ENCODE measurements around the gene CCDC57. TPM values are rescaled to one million over a fixed set of nuclear protein-coding genes. Genes with fewer than 3 reads are reported as not detected.

CCDC57 gene
- total and polyA plus RNA-seq, 8 donors, result 19.6 to 176 (median 25.4) TPM

DNA sequence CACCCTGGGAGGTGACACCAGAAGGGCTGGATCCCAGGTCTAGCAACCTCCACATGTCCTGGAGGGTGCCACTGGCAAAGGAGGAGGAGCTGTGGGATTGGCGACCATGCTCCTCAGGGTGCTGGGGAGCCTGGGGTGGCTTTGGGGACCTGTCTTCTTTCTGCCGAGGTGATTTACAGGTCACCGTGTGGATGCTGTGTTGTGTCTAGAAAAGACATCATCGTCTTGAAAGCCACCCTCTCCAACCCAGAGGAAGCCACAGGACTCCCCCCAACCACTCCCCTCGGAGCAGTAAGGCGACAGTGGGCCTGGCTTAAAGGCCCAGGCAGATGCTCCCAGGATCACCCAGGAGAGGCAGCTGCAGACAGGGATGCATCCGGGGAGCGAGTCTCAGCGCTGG, 84.9 kb downstream of the CCDC57 start:
- intact Hi-C loops (cut with DNase I), result no loop called here

DNA sequence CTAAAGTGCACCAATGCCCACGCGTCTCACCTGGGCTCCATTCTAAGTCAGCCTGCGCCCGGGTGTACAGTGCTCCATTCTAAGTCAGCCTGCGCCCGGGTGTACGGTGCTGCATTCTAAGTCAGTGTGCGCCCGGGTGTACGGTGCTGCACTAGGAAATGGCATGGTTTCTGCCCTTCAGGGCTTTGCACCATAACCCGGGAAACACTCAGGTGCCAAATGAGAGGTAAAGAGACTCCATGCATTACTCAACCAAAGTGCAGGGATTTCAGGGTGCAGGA, 85.4 kb downstream of the CCDC57 start:
- Histone ChIP-seq H3K4me3 (no peak overlapping the region), H3K4me1 (no peaks in the 10 kb centered on the region), H3K27me3 (no peaks in the 10 kb centered on the region), H3K9me3 (no peaks in the 10 kb centered on the region), H3K36me3 (no peaks in the 10 kb centered on the region), H3K27ac (no peak overlapping the region)
- no peak for DNase-seq
- TF ChIP-seq, protein P1, sequence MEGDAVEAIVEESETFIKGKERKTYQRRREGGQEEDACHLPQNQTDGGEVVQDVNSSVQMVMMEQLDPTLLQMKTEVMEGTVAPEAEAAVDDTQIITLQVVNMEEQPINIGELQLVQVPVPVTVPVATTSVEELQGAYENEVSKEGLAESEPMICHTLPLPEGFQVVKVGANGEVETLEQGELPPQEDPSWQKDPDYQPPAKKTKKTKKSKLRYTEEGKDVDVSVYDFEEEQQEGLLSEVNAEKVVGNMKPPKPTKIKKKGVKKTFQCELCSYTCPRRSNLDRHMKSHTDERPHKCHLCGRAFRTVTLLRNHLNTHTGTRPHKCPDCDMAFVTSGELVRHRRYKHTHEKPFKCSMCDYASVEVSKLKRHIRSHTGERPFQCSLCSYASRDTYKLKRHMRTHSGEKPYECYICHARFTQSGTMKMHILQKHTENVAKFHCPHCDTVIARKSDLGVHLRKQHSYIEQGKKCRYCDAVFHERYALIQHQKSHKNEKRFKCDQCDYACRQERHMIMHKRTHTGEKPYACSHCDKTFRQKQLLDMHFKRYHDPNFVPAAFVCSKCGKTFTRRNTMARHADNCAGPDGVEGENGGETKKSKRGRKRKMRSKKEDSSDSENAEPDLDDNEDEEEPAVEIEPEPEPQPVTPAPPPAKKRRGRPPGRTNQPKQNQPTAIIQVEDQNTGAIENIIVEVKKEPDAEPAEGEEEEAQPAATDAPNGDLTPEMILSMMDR (IDR thresholded peaks at IDR 0.05), result no peak
- intact Hi-C loops (cut with DNase I), result no loop called here
- ATAC-seq, result no peak
- FAIRE-seq, result no peak
- WGBS, 2 donors, result 87 to 92% methylated on average over 11 of the region's 11 CpGs

More for the DNA sequence above, 84.9 kb downstream of the CCDC57 start:
- no peaks in the 10 kb centered on the region for H3K4me1 ChIP-seq
- WGBS, 2 donors, result 94 to 95% methylated on average over 9 of the region's 9 CpGs
- DNase-seq (no peak), ATAC-seq (no peak), FAIRE-seq (no peak)
- no peak overlapping the region for H3K4me3 ChIP-seq
- TF ChIP-seq, protein P1 (IDR thresholded peaks at IDR 0.05), result no peak
- H3K36me3 ChIP-seq, result no peaks in the 10 kb centered on the region
- no peaks in the 10 kb centered on the region for H3K27me3 ChIP-seq
- H3K27ac ChIP-seq, result no peak overlapping the region
- H3K9me3 ChIP-seq, result no peaks in the 10 kb centered on the region

DNA sequence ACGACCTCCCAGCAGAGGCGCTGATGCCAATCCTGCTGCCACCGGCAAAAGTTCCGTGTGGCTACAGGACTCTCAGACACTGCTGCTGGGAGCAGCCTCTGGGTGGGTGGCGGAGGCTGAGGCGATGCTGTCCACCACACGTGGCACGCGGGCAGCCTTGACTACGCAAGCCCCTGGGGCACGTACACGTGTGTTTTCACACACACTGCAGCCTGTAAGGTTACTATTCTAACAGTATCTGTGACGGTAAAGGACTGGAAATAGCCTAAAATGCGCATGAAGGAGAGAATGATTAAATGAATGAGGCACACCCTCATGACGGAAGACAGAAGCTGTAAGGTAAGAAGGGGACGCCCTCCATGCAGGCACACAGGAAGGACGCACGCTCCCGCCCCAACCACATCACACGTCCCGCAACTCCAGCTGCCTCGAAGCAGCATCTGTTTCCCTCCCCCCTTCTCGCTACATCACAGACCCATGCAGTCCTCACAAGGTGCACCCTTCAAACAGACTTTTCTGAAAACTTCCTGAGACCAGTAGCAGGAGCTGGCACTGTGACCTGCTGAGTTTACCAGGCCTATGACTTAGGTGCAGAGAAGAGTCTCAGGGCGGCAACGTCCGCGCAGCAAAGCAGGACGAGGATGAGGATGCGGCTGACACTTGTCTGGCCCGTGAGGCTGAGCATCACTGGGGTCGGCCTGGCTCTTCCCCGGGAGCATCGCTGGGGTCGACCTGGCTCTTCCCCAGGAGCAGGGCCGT, 85.9 kb downstream of the CCDC57 start:
- Histone ChIP-seq H3K27me3 (no peaks in the 10 kb centered on the region), H3K27ac (no peak overlapping the region), H3K4me1 (no peaks in the 10 kb centered on the region), H3K9me3 (no peaks in the 10 kb centered on the region), H3K4me3 (no peak overlapping the region), H3K36me3 (no peaks in the 10 kb centered on the region)
- intact Hi-C loops (cut with DNase I), result no loop called here
- 87 to 91% methylated on average over 35 of the region's 35 CpGs for WGBS, 2 donors
- TF ChIP-seq, protein P1 (IDR thresholded peaks at IDR 0.05), result no peak
- no peak for FAIRE-seq
- ATAC-seq, result peak in 1 of 4 donors; percentile 37
- DNase-seq, result peak in 1 of 6 donors; percentile 51

DNA sequence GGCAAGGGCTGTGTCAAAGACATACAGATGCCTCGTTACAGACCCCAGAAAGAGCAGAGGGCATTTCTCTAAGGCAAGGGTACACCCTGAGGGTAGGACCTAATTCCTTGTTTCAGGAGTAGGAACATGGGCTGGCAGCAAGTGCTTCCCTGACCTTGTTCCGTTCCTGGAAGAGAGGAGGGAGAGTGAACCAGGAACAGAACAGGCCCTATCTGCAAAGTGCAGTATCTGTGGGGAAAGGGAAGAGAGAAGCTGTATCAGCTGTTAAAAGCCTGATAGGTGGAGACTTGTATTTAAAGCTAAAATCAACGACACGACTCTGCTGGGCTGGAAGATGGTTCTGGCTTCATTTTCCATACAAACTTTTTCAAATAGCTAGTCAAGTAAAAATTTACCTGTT, 88.5 kb downstream of the CCDC57 start:
- TF ChIP-seq, protein P1 (IDR thresholded peaks at IDR 0.05), result no peak
- 81 to 97% methylated on average over 4 of the region's 4 CpGs for WGBS, 2 donors
- no peaks in the 10 kb centered on the region for H3K36me3 ChIP-seq
- no peaks in the 10 kb centered on the region for H3K4me1 ChIP-seq
- H3K4me3 ChIP-seq, result no peak overlapping the region
- ATAC-seq (no peak), DNase-seq (no peak), FAIRE-seq (no peak)
- no peaks in the 10 kb centered on the region for H3K27me3 ChIP-seq
- no peaks in the 10 kb centered on the region for H3K9me3 ChIP-seq
- no peak overlapping the region for H3K27ac ChIP-seq
- intact Hi-C loops (cut with DNase I), result no loop called here
